ENCODE measurements around the gene ARSG. TPM values are rescaled to one million over a fixed set of nuclear protein-coding genes. Genes with fewer than 3 reads are reported as not detected.

Gene ARSG
- total and polyA plus RNA-seq, 2 of the 13 experiments (the other 11 are each of a cell fraction or from before 2014, with no cell fraction given), result 3.7 to 15.2 TPM

GRCh38 chr17:68437979-68438822, 146.9 kb downstream of the ARSG start (continued):
- TF ChIP-seq, protein P1, sequence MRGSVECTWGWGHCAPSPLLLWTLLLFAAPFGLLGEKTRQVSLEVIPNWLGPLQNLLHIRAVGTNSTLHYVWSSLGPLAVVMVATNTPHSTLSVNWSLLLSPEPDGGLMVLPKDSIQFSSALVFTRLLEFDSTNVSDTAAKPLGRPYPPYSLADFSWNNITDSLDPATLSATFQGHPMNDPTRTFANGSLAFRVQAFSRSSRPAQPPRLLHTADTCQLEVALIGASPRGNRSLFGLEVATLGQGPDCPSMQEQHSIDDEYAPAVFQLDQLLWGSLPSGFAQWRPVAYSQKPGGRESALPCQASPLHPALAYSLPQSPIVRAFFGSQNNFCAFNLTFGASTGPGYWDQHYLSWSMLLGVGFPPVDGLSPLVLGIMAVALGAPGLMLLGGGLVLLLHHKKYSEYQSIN (CRISPR knock-in tag; IDR thresholded peaks at IDR 0.05; ENCODE audit: borderline replicate concordance), result no peak
- TF ChIP-seq ZBTB37 (CRISPR knock-in tag; IDR thresholded peaks at IDR 0.05), result peak; percentile 85; the same call in 1 of the 2 replicates
- TF ChIP-seq E2F5 (CRISPR knock-in tag; conservative IDR thresholded peaks at IDR 0.05), result no peak
- TF ChIP-seq TARDBP (CRISPR knock-in tag; IDR thresholded peaks at IDR 0.05), result peak; percentile 57; the same call in 1 of the 2 replicates
- no peak for TF ChIP-seq HBP1 (CRISPR knock-in tag; IDR thresholded peaks at IDR 0.05; ENCODE audit: low read depth)
- no peak for TF ChIP-seq NFIC (IDR thresholded peaks at IDR 0.05; ENCODE audit: low read length)
- TF ChIP-seq, protein P2, sequence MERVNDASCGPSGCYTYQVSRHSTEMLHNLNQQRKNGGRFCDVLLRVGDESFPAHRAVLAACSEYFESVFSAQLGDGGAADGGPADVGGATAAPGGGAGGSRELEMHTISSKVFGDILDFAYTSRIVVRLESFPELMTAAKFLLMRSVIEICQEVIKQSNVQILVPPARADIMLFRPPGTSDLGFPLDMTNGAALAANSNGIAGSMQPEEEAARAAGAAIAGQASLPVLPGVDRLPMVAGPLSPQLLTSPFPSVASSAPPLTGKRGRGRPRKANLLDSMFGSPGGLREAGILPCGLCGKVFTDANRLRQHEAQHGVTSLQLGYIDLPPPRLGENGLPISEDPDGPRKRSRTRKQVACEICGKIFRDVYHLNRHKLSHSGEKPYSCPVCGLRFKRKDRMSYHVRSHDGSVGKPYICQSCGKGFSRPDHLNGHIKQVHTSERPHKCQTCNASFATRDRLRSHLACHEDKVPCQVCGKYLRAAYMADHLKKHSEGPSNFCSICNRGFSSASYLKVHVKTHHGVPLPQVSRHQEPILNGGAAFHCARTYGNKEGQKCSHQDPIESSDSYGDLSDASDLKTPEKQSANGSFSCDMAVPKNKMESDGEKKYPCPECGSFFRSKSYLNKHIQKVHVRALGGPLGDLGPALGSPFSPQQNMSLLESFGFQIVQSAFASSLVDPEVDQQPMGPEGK (CRISPR knock-in tag; IDR thresholded peaks at IDR 0.05), result 0 out of 2 replicates have a peak, but pooled peaks have one; percentile 41
- TF ChIP-seq NBN (conservative IDR thresholded peaks at IDR 0.05), result no peak
- TF ChIP-seq ZNF570 (CRISPR knock-in tag; IDR thresholded peaks at IDR 0.05; ENCODE audit: borderline replicate concordance), result no peak
- no peak for TF ChIP-seq CEBPG (CRISPR knock-in tag; IDR thresholded peaks at IDR 0.05)
- TF ChIP-seq SMAD1 (CRISPR knock-in tag; IDR thresholded peaks at IDR 0.05; ENCODE audit: borderline replicate concordance, low read depth), result no peak
- TF ChIP-seq ZNF274 (CRISPR knock-in tag; IDR thresholded peaks at IDR 0.05), result no peak
- TF ChIP-seq, protein P3, sequence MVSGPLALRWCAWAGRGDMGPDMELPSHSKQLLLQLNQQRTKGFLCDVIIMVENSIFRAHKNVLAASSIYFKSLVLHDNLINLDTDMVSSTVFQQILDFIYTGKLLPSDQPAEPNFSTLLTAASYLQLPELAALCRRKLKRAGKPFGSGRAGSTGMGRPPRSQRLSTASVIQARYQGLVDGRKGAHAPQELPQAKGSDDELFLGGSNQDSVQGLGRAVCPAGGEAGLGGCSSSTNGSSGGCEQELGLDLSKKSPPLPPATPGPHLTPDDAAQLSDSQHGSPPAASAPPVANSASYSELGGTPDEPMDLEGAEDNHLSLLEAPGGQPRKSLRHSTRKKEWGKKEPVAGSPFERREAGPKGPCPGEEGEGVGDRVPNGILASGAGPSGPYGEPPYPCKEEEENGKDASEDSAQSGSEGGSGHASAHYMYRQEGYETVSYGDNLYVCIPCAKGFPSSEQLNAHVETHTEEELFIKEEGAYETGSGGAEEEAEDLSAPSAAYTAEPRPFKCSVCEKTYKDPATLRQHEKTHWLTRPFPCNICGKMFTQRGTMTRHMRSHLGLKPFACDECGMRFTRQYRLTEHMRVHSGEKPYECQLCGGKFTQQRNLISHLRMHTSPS (CRISPR knock-in tag; IDR thresholded peaks at IDR 0.05; ENCODE audit: low read depth), result peak; percentile 67
- TF ChIP-seq TBL1XR1 (IDR thresholded peaks at IDR 0.05; ENCODE audit: borderline replicate concordance, low read length, partially characterized antibody), result no peak
- no peak for TF ChIP-seq ZBTB25 (CRISPR knock-in tag; IDR thresholded peaks at IDR 0.05)
- TF ChIP-seq ZNF10 (CRISPR knock-in tag; IDR thresholded peaks at IDR 0.05; ENCODE audit: borderline replicate concordance, low read depth), result no peak
- no peak; the same call in 1 of the 2 replicates for TF ChIP-seq DMAP1 (CRISPR knock-in tag; IDR thresholded peaks at IDR 0.05)
- peak; percentile 64; the same call in 1 of the 2 replicates for TF ChIP-seq ERF (CRISPR knock-in tag; IDR thresholded peaks at IDR 0.05)
- no peak for TF ChIP-seq MAFG (CRISPR knock-in tag; IDR thresholded peaks at IDR 0.05)
- peak; percentile 80 for TF ChIP-seq MIXL1 (CRISPR knock-in tag; IDR thresholded peaks at IDR 0.05)
